Neural progenitor cell (in vitro differentiated cells): ENCODE measurements around the gene PVR.

ENCODE experiments used
- CTCF ChIP-seq: fragments of 200-600 bp; sonication (generic); IDR thresholded peaks from 2 replicates; pipeline ENCODE4 v1.5.1; 2017; ENCODE audit warnings: antibody characterized with exemption, mild to moderate bottlenecking
- EZH2 ChIP-seq: fragments of 200-600 bp; sonication (generic); IDR thresholded peaks from 2 replicates; pipeline ENCODE4 v1.6.1; 2017; ENCODE audit warnings: antibody characterized with exemption, mild to moderate bottlenecking, moderate library complexity

- TF ChIP-seq CTCF: no peak
- TF ChIP-seq EZH2: no peak
Measured at GRCh38 chr19:44697670-44698034, 53.9 kb downstream of the PVR start.
